GM21515 (cell line): ENCODE results near the gene PATZ1.

Experiments used
- ATAC-seq: cut with Tn5 transposase; IDR thresholded peaks from one replicate; pipeline ENCODE4 v1.9.1; 2021; ENCODE audit not compliant: unreplicated experiment

The PATZ1 gene

DNA sequence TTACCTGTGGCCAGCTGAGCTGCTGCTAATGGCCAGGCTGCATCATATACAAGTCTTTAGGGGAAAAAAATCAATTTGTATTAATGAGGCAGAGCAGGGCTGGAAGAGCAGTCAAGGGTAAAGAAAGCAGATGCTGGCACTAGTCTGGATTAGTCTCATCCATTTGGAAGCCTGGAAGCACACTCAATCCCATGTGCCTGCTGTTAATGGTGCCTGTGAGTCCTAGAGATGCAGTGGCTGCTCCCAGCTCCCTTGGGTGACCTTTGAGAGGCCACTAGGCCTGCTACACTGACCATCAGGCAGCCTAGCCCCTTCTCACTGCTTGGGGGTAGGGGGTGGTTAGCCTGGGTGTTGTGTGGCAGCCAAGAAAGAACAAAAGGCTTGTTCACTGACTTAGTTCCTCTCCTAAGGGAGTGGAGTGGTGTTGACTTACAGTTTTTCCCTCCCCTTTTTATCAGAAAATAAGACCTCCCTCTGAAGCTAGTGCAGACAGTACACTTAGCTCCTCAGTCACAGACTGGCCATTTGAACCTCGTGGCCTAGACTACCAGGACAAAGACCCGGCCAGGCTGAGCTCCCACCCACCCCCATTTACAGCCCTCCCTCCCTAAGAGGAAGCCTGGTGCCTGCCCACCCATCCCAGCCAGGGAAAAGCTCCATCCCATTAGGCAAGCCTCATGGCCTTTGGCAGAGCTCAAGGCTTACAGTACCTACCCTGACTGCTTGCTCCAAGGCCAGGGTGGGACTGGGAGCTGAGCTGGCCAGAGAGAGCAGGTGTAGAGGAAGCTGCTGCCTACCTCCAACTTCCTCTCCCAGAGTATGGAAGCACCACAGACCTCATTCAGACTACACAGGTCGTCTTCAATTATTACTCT, 61.6 kb downstream of the PATZ1 start:
- ATAC-seq: no peak

DNA sequence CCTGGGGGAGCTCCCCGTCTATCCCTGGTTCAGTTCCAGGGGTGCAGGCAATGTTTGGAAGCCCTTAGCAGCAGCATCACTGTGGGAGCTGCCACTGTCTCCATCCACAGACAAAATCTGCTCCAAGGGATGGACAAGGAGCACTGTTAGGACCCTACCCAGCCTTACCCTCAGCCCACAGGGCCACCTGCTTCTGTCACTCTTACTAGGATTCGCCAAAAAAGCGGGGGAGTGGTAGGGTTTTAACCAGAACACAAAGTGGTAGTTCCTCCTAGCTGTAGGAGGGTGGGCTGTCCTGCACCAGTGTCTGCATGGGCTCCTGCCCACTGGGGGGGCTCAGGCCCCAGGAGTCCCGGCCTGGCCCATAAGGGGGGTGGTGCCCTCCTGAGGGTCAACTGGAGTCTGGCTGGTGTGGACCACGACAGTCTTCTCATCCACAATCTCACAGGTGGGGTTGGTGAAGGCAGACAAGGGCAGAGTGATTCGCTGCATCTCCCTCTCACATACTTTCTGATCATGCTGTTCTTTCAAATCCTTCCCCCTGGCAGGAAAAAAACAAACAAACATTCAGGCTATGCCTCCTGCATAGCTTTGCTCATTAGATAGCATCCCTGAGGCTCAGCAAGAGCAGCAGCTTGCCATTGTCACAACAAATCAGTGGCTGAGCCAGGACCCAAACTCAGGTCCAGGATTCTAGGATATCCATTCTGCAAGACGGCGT, 63.2 kb downstream of the PATZ1 start:
- ATAC-seq: no peak

DNA sequence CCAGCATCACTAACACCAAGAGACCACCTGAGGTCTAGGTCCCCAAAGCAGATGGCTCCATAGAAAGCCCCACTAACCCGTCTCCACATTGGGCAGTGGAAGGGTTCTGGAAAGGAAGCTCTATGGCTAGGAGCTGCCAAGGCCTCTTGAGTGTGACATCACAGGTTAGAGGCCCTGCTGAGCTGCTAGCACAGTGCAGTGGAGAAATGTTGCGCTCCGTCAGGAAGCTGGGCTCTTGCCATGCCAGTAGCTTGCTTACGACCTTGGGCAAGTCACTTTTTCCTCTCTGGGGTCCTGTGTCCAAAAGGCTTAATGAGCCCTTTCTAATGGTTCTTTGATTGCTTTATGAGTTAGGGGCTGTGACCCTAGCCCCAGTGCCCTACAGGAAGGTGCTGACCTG, 64.4 kb downstream of the PATZ1 start:
- no peak for ATAC-seq

DNA sequence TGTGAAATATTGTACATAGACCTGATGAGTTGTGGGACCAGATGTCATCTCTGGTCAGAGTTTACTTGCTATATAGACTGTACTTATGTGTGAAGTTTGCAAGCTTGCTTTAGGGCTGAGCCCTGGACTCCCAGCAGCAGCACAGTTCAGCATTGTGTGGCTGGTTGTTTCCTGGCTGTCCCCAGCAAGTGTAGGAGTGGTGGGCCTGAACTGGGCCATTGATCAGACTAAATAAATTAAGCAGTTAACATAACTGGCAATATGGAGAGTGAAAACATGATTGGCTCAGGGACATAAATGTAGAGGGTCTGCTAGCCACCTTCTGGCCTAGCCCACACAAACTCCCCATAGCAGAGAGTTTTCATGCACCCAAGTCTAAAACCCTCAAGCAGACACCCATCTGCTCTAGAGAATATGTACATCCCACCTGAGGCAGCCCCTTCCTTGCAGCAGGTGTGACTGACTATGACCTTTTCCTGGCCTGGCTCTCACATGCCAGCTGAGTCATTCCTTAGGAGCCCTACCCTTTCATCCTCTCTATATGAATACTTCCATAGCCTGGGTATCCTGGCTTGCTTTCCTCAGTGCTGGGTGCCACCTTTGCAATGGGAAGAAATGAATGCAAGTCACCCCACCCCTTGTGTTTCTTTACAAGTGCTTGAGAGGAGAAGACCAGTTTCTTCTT, 66.2 kb downstream of the PATZ1 start:
- no peak for ATAC-seq

DNA sequence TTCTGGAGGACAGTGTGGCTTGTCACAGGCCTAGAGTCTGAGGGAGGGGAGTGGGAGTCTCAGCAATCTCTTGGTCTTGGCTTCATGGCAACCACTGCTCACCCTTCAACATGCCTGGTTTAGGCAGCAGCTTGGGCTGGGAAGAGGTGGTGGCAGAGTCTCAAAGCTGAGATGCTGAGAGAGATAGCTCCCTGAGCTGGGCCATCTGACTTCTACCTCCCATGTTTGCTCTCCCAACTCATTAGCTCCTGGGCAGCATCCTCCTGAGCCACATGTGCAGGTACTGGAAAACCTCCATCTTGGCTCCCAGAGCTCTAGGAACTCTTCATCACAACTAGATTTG, 66.8 kb downstream of the PATZ1 start:
- no peak for ATAC-seq

DNA sequence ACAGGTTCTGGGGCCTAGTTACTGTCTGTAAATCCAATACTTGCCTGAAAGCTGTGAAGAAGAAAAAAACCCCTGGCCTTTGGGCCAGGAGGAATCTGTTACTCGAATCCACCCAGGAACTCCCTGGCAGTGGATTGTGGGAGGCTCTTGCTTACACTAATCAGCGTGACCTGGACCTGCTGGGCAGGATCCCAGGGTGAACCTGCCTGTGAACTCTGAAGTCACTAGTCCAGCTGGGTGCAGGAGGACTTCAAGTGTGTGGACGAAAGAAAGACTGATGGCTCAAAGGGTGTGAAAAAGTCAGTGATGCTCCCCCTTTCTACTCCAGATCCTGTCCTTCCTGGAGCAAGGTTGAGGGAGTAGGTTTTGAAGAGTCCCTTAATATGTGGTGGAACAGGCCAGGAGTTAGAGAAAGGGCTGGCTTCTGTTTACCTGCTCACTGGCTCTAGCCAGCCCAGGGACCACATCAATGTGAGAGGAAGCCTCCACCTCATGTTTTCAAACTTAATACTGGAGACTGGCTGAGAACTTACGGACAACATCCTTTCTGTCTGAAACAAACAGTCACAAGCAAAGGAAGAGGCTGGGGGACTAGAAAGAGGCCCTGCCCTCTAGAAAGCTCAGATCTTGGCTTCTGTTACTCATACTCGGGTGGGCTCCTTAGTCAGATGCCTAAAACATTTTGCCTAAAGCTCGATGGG, 67.4 kb downstream of the PATZ1 start:
- no peak for ATAC-seq

DNA sequence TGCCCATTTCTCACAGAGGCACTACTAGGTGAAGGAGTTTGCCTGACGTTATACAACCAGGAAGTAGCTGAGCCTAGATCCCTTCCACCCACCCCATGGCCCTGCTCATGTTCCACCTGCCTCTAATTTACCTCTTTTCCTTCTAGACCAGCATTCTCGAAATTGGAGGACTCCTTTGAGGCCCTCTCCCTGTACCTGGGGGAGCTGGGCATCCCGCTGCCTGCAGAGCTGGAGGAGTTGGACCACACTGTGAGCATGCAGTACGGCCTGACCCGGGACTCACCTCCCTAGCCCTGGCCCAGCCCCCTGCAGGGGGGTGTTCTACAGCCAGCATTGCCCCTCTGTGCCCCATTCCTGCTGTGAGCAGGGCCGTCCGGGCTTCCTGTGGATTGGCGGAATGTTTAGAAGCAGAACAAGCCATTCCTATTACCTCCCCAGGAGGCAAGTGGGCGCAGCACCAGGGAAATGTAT, 68.0 kb downstream of the PATZ1 start:
- ATAC-seq: no peak

DNA sequence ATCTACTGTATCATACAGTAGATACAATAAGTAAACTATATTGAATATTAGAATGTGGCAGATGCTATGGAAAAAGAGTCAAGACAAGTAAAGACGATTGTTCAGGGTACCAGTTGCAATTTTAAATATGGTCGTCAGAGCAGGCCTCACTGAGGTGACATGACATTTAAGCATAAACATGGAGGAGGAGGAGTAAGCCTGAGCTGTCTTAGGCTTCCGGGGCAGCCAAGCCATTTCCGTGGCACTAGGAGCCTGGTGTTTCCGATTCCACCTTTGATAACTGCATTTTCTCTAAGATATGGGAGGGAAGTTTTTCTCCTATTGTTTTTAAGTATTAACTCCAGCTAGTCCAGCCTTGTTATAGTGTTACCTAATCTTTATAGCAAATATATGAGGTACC, 68.4 kb downstream of the PATZ1 start:
- ATAC-seq: no peak

DNA sequence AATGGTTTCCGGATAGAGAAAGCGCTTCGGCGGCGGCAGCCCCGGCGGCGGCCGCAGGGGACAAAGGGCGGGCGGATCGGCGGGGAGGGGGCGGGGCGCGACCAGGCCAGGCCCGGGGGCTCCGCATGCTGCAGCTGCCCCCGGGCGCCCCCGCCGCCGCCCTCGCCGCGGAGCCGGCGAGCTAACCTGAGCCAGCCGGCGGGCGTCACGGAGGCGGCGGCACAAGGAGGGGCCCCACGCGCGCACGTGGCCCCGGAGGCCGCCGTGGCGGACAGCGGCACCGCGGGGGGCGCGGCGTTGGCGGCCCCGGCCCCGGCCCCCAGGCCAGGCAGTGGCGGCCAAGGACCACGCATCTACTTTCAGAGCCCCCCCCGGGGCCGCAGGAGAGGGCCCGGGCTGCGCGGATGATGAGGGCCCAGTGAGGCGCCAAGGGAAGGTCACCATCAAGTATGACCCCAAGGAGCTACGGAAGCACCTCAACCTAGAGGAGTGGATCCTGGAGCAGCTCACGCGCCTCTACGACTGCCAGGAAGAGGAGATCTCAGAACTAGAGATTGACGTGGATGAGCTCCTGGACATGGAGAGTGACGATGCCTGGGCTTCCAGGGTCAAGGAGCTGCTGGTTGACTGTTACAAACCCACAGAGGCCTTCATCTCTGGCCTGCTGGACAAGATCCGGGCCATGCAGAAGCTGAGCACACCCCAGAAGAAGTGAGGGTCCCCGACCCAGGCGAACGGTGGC, 69.5 kb downstream of the PATZ1 start:
- ATAC-seq: no peak
